DMS153 (cell line): ENCODE results near the gene RPUSD1.
A peak's percentile ranks its signal among the peaks of the same experiment; 100 is the strongest.
"Not testable (repeated sequence)": the region's sequence is repeated elsewhere in the genome, so short reads cannot be mapped to it uniquely, and the experiment has no call there.

Experiments
- DNase-seq: peaks from one replicate; lab custom pipeline; 2025; lab: John Stamatoyannopoulos, UW

The RPUSD1 gene

GRCh38 chr16:766008-766819 is 22.0 kb downstream of the RPUSD1 start:
- no peak for DNase-seq

- no peak for DNase-seq
These were observed 22.7 kb downstream of the RPUSD1 start for GRCh38 chr16:765488-765865.

- no peak for DNase-seq
These were observed 23.2 kb downstream of the RPUSD1 start for GRCh38 chr16:764848-765487.

GRCh38 chr16:764184-764750 is 23.9 kb downstream of the RPUSD1 start:
- DNase-seq: no peak

GRCh38 chr16:763369-764183 is 24.6 kb downstream of the RPUSD1 start:
- no peak for DNase-seq

GRCh38 chr16:762595-763268 is 25.4 kb downstream of the RPUSD1 start:
- no peak for DNase-seq

- DNase-seq: no peak
These were observed 26.3 kb downstream of the RPUSD1 start for GRCh38 chr16:761625-762513.

- DNase-seq: no peak
These were observed 27.4 kb downstream of the RPUSD1 start, which contains the start of gene MSLN for GRCh38 chr16:760545-761343. MSLN (plus strand) TSS chr16:760734; CDS start chr16:762681, 1,947 bp downstream.

- DNase-seq: no peak
These were observed 28.1 kb downstream of the RPUSD1 start for GRCh38 chr16:760065-760464.

- DNase-seq: peak; percentile 5
These were observed 28.9 kb downstream of the RPUSD1 start for GRCh38 chr16:759110-759910.

GRCh38 chr16:756428-756827 is 31.8 kb downstream of the RPUSD1 start:
- DNase-seq: no peak

- no peak for DNase-seq
These were observed 33.5 kb downstream of the RPUSD1 start for GRCh38 chr16:754656-755055.

- DNase-seq: not testable (repeated sequence)
These were observed 34.0 kb downstream of the RPUSD1 start for GRCh38 chr16:754121-754607.

GRCh38 chr16:752007-752312 is 36.2 kb downstream of the RPUSD1 start:
- no peak for DNase-seq

GRCh38 chr16:751152-752006 is 36.8 kb downstream of the RPUSD1 start:
- DNase-seq: no peak

GRCh38 chr16:750485-750884 is 37.7 kb downstream of the RPUSD1 start:
- DNase-seq: no peak

GRCh38 chr16:749010-749409 is 39.2 kb downstream of the RPUSD1 start:
- no peak for DNase-seq
